Spleen (tissue), 11 donors: ENCODE results near the gene TM4SF4. TPM values are rescaled to one million over a fixed set of nuclear protein-coding genes. Genes with fewer than 3 reads are reported as not detected.

Source experiments
- DNase-seq: peaks from one replicate; pipeline ENCODE4 v3.0.0-alpha.2; 2020
- H3K27ac ChIP-seq, 8 donors: fragments of 200-600 bp; sonication (generic) in 7 of 8; 1 replicate in 4 of 8; 2 replicates in 4 of 8; pipeline versions ENCODE4 v1.5.0 to v1.8.0; 2016 to 2021; ENCODE audit warnings: inconsistent platforms in 4 of 8, mild to moderate bottlenecking in 4 of 8, moderate library complexity in 1 of 8
- H3K27me3 ChIP-seq, 7 donors: fragments of 200-600 bp; sonication (generic) in 6 of 7; replicated peaks in 1 of 7; 1 replicate in 4 of 7; 2 replicates in 3 of 7; pipeline versions ENCODE4 v1.5.0 to v1.8.0; 2016 to 2021; ENCODE audit warnings: inconsistent platforms in 3 of 7, mild to moderate bottlenecking in 1 of 7
- H3K36me3 ChIP-seq, 6 donors: fragments of 200-600 bp; sonication (generic) in 5 of 6; 1 replicate in 4 of 6; 2 replicates in 2 of 6; pipeline versions ENCODE4 v1.5.0 to v1.8.0; 2016 to 2021; ENCODE audit warnings: inconsistent platforms in 2 of 6
- H3K4me1 ChIP-seq, 6 donors: fragments of 200-600 bp; sonication (generic) in 5 of 6; 1 replicate in 3 of 6; 2 replicates in 3 of 6; pipeline versions ENCODE4 v1.5.0 to v1.8.0; 2016 to 2021; ENCODE audit warnings: inconsistent platforms in 3 of 6
- H3K4me3 ChIP-seq, 8 donors: fragments of 200-600 bp; sonication (generic) in 7 of 8; 1 replicate in 4 of 8; 2 replicates in 4 of 8; pipeline versions ENCODE4 v1.5.0 to v1.8.0; 2016 to 2021; ENCODE audit warnings: inconsistent platforms in 4 of 8, mild to moderate bottlenecking in 4 of 8, moderate library complexity in 2 of 8
- H3K9me3 ChIP-seq, 8 donors: fragments of 200-600 bp; sonication (generic) in 7 of 8; 1 replicate in 4 of 8; 2 replicates in 4 of 8; pipeline versions ENCODE4 v1.5.0 to v1.8.0; 2016 to 2021; ENCODE audit warnings: inconsistent platforms in 4 of 8
- CTCF ChIP-seq, 11 experiments: fragments of 200-600 bp in 7 of 11; fragments of 450-650 bp in 4 of 11; sonication (generic) in 4 of 11; IDR thresholded peaks in 8 of 11; conservative IDR thresholded peaks in 3 of 11; 1 replicate in 7 of 11; 2 replicates in 4 of 11; pipeline versions ENCODE4 v1.4.0 to v1.8.0; 2016 to 2021; ENCODE audit warnings: antibody characterized with exemption in 11 of 11, inconsistent platforms in 4 of 11, mild to moderate bottlenecking in 1 of 11
- POLR2A ChIP-seq, 3 donors: fragments of 450-650 bp; IDR thresholded peaks; one replicate each; pipeline ENCODE4 v1.5.1; 2017; ENCODE audit warnings: antibody characterized with exemption in 3 of 3, mild to moderate bottlenecking in 1 of 3
- POLR2AphosphoS5 ChIP-seq, 3 donors: sonication (generic); formaldehyde crosslinking; IDR thresholded peaks; one replicate each; pipeline ENCODE4 v1.5.1; 2017; ENCODE audit warnings: antibody characterized with exemption in 3 of 3
- WGBS, 5 donors: extraction: QIAGEN DNeasy Blood & Tissue Kit in 3 of 5; methylation state at CpG; one replicate each; pipeline versions ENCODE4 v1.1.5 to v1.1.7; 2013 to 2018; 5-methylcytosine and 5-hydroxymethylcytosine counted together
- intact Hi-C: fragments of 100-400 bp; cut with DNase I; formaldehyde crosslinking; loops from one replicate; pipeline ENCODE4 v1.15.0; 2023; ENCODE audit warnings: low total_unique reads
- polyA plus RNA-seq, 3 donors: library from polyadenylated mRNA; stranded (reverse); fragments of 200-250 nt; gene quantifications; one replicate each; pipeline ENCODE4 v1.2.1, GENCODE V29; 2013
- total RNA-seq, 7 donors: library from RNA; depleted of rRNA in 3 of 7; stranded (reverse); fragments of >200 nt in 3 of 7; fragmentation: NEBNext Ultra II Directional in 4 of 7; extraction: Animal tissue kit (Norgen Biotek cat#: 25700) in 4 of 7; gene quantifications; one replicate each; pipeline versions ENCODE4 v1.1.0 to v1.2.1, GENCODE V29; 2016 to 2021
- donor health status: healthy with polysubstance abuse.
- donor health status: DM: no; HTN: no; CAD: no; lungs with moderate emphysema.
- donor health status: DM: no; HTN: no; CAD: no.
- donor health status: Bipolar disorder and iron deficiency.
- donor health status: healthy.
- donor health status: DM: no; HTN: no; CAD: no.
- donor health status: DM: yes; HTN: yes; CAD: no.

Gene TM4SF4
- total and polyA plus RNA-seq, 10 donors: 0.11 to 0.29 TPM; not detected in 8

GRCh38 chr3:149430216-149430615, 44.3 kb upstream of the TM4SF4 start:
- Histone ChIP-seq H3K27ac (no peak overlapping the region), H3K4me1 (peaks cover 0 to 18% (median 6%) of the 10 kb centered on the region in 6 donors), H3K27me3 (no peaks in the 10 kb centered on the region), H3K36me3 (no peaks in the 10 kb centered on the region), H3K4me3 (no peak overlapping the region), H3K9me3 (no peaks in the 10 kb centered on the region)
- 60 to 76% (median 63%) methylated on average over 1 of the region's 1 CpG for WGBS, 5 donors
- DNase-seq: no peak
- intact Hi-C loops: no loop called here
- no peak for TF ChIP-seq CTCF (IDR thresholded peaks at IDR 0.05 in 8 of 11, conservative IDR thresholded peaks at IDR 0.05 in 3 of 11)
- TF ChIP-seq POLR2A (IDR thresholded peaks at IDR 0.05): no peak
- no peak for TF ChIP-seq POLR2AphosphoS5 (IDR thresholded peaks at IDR 0.05)

- Histone ChIP-seq H3K4me1 (no peaks in the 10 kb centered on the region), H3K9me3 (no peaks in the 10 kb centered on the region), H3K27ac (no peak overlapping the region), H3K36me3 (no peaks in the 10 kb centered on the region), H3K4me3 (no peak overlapping the region), H3K27me3 (no peaks in the 10 kb centered on the region)
- intact Hi-C loops: no loop called here
- no peak for DNase-seq
- 83 to 94% (median 86%) methylated on average over 2 of the region's 2 CpGs for WGBS, 5 donors
- TF ChIP-seq POLR2A (IDR thresholded peaks at IDR 0.05): no peak
- TF ChIP-seq POLR2AphosphoS5 (IDR thresholded peaks at IDR 0.05): no peak
- TF ChIP-seq CTCF (IDR thresholded peaks at IDR 0.05 in 8 of 11, conservative IDR thresholded peaks at IDR 0.05 in 3 of 11): no peak
Measured at GRCh38 chr3:149432149-149432548, 42.3 kb upstream of the TM4SF4 start.

- no peaks in the 10 kb centered on the region for H3K4me1 ChIP-seq
- no peak for DNase-seq
- TF ChIP-seq POLR2A (IDR thresholded peaks at IDR 0.05) (no peak), POLR2AphosphoS5 (IDR thresholded peaks at IDR 0.05) (no peak), CTCF (IDR thresholded peaks at IDR 0.05 in 8 of 11, conservative IDR thresholded peaks at IDR 0.05 in 3 of 11) (no peak)
- H3K27ac ChIP-seq: no peak overlapping the region
- no peaks in the 10 kb centered on the region for H3K27me3 ChIP-seq
- H3K36me3 ChIP-seq: no peaks in the 10 kb centered on the region
- no peaks in the 10 kb centered on the region for H3K9me3 ChIP-seq
- intact Hi-C loops: no loop called here
- H3K4me3 ChIP-seq: no peak overlapping the region
- WGBS, 5 donors: 82 to 94% (median 93%) methylated on average over 6 of the region's 6 CpGs
Measured at GRCh38 chr3:149435996-149436885, 38.3 kb upstream of the TM4SF4 start.

GRCh38 chr3:149437286-149437685, 37.2 kb upstream of the TM4SF4 start:
- no peak for DNase-seq
- Histone ChIP-seq H3K27me3 (no peaks in the 10 kb centered on the region), H3K27ac (no peak overlapping the region), H3K4me1 (peaks cover 0 to under 1% (median 0%) of the 10 kb centered on the region in 6 donors), H3K4me3 (no peak overlapping the region), H3K36me3 (no peaks in the 10 kb centered on the region), H3K9me3 (no peaks in the 10 kb centered on the region)
- TF ChIP-seq POLR2A (IDR thresholded peaks at IDR 0.05): no peak
- TF ChIP-seq POLR2AphosphoS5 (IDR thresholded peaks at IDR 0.05): no peak
- no peak for TF ChIP-seq CTCF (IDR thresholded peaks at IDR 0.05 in 8 of 11, conservative IDR thresholded peaks at IDR 0.05 in 3 of 11)
- intact Hi-C loops: no loop called here
- WGBS, 5 donors: 71 to 83% (median 72%) methylated on average over 3 of the region's 3 CpGs
